Astrocyte of the spinal cord (primary cell): ENCODE data around the gene WDR55.
"Not testable (repeated sequence)": the region's sequence is repeated elsewhere in the genome, so short reads cannot be mapped to it uniquely, and the experiment has no call there.

ENCODE experiments used
- DNase-seq: peaks from one replicate; pipeline ENCODE4 v3.0.0; 2011; ENCODE audit warnings: low read depth, low spot score
- H3K4me3 ChIP-seq: 2 replicates; pipeline ENCODE4 v1.5.1; 2011; ENCODE audit warnings: low read depth, mild to moderate bottlenecking, low read length, moderate library complexity
- CTCF ChIP-seq: IDR thresholded peaks from 2 replicates; pipeline ENCODE4 v1.5.1; 2012; ENCODE audit warnings: low read depth, mild to moderate bottlenecking, low read length, inconsistent platforms
- in situ Hi-C: cut with HindIII; loops from 2 replicates; pipeline ENCODE4 v1.10.0; 2017; ENCODE audit warnings: low sequenced_read_pairs

The WDR55 gene

GRCh38 chr5:140710899-140711552, 46.3 kb downstream of the WDR55 start:
- no peak for TF ChIP-seq CTCF
- in situ Hi-C loops: no loop called here
- H3K4me3 ChIP-seq: peak overlapping the region; percentile 51
- peak; percentile 99 for DNase-seq

- no peak overlapping the region for H3K4me3 ChIP-seq
- TF ChIP-seq CTCF: no peak
- in situ Hi-C loops: no loop called here
- DNase-seq: no peak
Measured at GRCh38 chr5:140711794-140712193, 47.1 kb downstream of the WDR55 start.

- no peak for DNase-seq
- in situ Hi-C loops: no loop called here
- no peak overlapping the region for H3K4me3 ChIP-seq
- no peak for TF ChIP-seq CTCF
Measured at GRCh38 chr5:140713562-140714094, 48.9 kb downstream of the WDR55 start.

- H3K4me3 ChIP-seq, DNase-seq, in situ Hi-C loops: not testable (repeated sequence)
Measured at GRCh38 chr5:140716238-140716637, 51.5 kb downstream of the WDR55 start.

- no peak for DNase-seq
- H3K4me3 ChIP-seq: peak overlapping the region; percentile 8
- no peak for TF ChIP-seq CTCF
- in situ Hi-C loops: no loop called here
Measured at GRCh38 chr5:140718266-140718592, 53.5 kb downstream of the WDR55 start.

- in situ Hi-C loops, H3K4me3 ChIP-seq, DNase-seq: not testable (repeated sequence)
Measured at GRCh38 chr5:140720738-140721137, 56.0 kb downstream of the WDR55 start.

- H3K4me3 ChIP-seq, in situ Hi-C loops, DNase-seq: not testable (repeated sequence)
Measured at GRCh38 chr5:140721395-140721794, 56.7 kb downstream of the WDR55 start.
